ENCODE measurements around the gene HIRA.
"Not testable (repeated sequence)": the region's sequence is repeated elsewhere in the genome, so short reads cannot be mapped to it uniquely, and the experiment has no call there.

Gene HIRA

DNA sequence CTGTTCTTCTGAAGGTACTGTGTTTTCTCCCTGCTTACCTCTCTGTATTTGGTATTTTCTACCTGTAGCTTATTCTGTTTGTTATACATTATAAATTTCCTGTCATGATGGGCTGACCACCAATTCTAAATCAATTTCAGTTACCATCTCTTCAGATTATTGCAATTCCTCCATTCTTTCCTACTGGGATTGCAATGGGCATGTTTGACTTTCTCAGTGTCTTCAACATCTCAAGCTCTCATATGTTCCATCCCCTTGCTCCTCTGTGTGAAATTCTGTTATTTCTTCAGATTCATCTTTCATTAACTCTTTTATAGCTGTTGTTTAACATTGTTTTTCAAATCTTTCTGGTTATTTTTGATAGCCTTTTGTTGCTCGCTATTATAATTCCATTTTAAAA lies 31.5 kb upstream of the HIRA start:
- DNase-seq (ENCODE audit: low read depth, low spot score), result no peak

DNA sequence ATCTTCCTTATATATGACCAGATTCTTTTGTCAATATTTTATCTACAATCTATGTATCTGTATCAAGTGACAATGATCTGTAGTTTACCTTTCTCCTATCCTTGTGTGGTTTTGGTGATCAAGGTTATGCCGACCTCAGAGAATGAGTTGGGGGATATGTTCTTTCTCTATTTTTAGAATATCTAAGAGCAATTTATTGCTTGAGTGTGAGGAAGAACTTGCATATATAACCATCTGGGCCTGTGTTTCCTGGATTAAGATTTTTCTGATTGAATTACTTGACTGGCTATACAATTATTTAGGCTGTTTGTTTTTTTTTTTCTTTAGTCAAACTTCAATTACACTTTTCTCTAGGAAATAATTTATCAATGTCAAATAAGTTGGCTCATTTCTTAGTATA lies 30.0 kb upstream of the HIRA start:
- no peak for DNase-seq (ENCODE audit: low read depth, low spot score)

DNA sequence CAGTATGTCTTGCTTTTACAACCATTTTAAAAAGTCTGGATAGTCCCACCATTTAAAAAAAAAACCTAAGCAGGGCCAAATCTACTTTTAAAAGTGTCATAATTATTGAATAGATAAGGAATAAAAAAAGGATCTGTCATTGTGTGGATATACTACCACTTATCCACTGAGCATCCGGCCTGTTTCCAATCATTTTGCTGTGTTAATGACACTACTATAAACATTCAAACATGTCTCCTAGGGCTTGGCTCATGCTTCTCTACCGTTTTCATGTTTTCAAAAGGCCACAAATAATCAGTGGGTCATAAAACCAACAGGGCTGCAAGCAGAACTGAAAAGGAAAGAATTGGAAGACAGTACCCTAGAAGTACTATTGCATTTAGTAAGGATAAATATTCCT lies 28.5 kb upstream of the HIRA start:
- no peak for DNase-seq (ENCODE audit: low read depth, low spot score)

DNA sequence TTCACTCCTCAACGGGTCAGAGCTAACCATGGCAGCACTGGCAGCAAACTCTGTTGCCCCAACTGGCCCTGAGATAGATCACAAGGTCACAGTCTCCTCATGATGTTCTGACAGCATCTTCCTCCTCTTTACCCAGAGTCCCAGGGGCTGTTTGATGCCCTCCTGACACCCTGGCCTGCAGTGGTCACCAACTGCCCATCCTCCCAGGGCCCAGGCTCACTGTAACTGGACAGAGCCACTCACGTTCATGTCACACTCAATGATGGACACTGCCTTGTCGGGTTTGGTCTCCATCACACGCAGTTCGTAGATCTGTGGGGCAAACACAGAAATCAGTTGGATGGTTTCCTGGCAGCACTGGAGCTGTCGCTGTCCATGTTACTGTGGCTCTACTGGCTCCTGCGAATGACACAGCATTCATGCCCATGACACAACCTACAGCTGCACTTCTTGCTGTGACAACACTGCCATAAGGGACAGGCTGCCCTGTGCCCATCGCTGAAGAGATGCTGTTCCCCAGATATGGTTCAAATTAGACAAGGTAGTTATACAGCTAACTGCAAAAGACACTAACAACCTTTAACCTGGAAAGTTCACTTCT lies 26.4 kb upstream of the HIRA start:
- DNase-seq (ENCODE audit: low read depth, low spot score), result no peak

DNA sequence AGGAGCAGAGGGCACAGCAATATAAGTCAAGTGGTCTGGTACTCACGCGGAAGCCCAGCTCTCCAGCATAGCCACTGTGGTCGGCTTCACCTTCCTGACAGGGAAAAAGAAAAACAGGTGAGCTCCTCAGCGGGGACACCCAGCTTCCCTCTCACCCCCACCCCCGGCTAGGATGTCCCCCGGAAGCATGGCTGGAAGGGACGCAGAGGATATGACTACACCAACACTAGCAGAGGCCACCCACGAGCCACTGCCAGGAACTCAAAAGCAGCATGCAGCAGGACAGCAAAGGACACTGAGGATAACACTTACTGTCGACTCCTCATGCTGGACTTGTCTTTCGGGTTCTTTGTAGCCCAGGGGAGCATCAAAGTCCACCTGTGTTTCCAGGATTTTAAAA lies 25.0 kb upstream of the HIRA start:
- no peak for DNase-seq (ENCODE audit: low read depth, low spot score)

DNA sequence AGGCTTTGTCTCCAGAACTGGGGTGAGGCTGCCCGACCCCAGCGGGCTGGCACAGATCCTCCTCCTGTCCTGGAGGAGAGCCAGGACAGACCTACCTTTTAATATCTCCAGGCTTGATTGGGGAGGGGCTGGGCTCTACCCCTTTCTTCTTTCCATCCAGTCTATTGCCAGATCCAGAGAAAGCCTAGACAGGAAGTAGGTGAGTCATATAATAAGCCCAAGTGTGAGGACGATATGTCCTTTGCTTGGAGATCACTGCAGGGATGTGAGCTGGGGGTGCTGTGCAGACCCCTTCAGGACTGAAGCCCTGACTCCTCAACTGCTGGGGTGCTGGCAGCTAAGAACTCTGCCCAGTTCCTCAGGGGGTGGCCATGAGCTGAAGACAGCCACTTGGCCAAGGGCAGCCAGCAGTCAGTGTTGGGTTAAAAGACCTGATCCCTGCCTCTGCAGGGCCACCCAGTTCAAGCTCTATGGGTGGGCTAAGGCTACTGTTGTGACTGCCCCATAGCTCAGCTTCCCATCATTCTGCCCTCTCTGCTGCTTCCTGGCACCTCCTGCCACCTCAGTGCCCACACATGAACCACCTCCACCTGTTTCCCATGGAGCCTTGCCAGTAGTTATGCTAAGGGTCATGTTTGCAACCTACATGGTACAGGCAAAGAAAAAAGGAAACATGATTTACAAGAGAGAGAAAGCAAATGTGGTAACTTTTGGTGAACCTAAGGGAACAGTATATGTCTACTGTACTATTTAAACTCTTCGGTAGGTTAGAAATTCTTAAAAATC lies 24.2 kb upstream of the HIRA start:
- DNase-seq (ENCODE audit: low read depth, low spot score), result no peak

DNA sequence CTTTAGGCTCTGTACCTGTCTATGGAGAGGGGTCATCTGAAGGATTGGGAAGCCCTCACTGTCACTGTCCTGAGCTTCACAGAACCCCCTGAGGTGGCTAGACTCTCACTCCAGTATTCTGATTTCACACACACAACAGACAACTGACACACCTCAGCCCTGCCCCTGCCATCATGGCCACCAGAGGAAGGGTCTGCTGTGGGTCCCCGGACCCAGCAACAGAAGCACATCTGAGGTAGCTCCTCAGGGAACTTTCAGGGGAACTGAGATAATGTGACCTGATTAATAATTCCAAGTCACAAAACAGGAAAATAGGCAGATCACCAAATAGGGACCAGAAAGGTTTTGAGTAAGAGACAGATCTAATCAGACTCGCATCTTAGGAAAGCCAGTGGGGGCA lies 23.5 kb upstream of the HIRA start:
- DNase-seq (ENCODE audit: low read depth, low spot score), result no peak

DNA sequence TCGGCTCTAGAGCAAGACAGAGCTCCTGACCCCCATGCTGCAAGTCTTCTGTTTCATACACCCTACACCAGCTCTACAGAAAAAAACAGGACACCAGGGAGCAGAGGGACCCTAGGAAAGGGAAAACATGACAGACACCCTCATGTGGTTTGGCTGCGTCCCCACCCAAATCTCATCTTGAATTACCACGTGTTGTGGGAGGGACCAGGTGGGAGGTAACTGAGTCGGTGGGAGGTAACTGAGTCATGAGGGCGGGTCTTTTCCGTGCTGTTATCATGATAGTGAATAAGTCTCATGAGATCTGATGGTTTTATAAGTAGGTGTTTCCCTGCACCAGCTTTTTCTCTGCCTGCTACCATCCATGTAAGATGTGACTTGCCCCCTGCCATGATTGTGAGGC lies 22.6 kb upstream of the HIRA start:
- DNase-seq (ENCODE audit: low read depth, low spot score), result no peak

DNA sequence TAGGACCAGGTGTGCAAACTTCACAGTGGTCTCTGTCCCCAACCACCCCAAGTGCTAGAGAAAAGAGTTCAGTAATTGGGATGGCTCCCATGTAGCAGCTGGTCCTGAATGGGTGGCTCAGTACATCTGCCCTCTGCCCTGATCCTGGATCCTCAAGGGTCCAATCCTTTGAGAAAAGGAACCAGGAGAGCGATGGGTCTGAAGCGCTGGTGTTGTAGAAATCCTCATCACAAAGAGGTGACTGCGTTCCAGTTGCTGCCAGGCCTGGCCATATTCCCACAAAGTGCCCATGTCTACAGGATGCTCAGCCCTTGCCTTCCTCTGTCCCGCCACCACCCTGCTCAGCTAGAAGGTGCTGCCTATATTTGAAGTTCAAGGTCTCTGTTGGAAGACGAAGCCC lies 22.2 kb upstream of the HIRA start:
- DNase-seq (ENCODE audit: low read depth, low spot score), result no peak

DNA sequence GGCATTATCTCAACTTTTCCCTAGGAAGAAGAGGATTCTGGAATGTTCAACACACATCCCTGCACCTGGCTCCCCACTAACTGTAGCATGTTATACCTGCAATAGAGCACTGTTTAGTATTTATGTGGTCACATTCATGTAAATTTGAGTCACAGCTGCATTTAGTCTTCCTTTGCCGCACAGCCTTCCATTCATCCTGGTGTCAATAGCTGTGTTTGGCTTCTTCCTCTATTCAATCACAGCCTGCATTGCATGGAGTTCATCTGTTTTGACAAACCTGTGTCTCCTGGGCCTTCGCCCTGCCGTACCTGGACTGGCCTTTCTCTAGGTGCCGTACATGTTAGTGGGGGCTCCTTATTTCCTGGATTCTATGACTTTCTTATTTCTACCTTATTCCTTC lies 20.0 kb upstream of the HIRA start:
- DNase-seq (ENCODE audit: low read depth, low spot score), result no peak

DNA sequence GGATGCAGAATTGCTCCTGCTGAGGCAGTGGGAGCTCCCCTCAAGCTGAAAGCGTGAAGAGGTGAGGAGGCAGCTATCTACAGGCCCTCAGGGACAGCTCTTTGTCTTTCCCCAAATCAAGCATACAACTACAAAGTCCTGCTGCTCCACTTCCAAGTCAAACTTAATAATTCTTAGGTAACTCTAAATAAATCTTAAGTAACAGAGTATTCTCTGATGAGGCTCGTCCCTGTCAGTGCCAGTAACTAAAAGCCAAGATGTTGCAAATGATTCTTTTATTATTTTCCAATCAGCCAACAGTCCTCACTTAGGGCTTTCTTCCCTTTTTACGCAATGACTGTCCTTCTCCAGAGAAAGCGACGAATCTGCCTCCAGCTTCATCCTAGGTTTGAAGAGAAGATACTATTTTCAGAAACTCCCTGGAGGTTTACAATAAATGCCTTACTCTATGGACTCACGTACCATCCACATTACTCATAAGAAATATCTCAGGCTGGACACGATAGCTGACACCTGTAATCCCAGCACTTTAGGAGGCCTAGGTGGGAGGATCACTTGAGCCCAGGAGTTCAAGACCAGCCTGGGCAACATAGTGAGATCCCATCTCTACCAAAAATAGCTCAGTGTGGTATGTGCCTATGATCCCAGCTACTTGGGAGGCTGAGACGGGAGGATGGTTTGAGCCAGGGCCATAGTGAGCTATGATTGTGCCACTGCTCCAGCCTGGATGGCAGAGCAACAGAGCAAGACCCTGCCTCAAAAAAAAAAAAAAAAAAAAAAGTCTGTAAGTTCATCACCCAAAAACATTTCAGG lies 19.0 kb upstream of the HIRA start:
- no peak for DNase-seq (ENCODE audit: low read depth, low spot score)

DNA sequence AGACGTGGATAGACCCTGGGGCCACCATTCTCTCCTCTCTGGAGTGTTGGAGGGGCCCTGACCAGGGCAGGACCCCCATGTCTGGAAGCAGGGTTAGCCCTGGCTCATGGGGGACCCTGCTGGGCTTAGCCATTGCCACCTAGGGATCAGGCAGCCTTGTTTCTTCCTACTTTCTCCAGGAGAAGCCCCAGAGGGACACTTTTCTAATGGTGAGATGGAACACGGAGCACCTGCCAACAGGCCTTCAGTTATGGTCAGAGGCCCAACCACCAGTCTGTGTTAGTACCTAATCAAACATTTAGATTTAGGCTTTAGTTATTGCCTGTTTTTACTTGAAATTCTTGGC lies 17.9 kb upstream of the HIRA start:
- no peak for DNase-seq (ENCODE audit: low read depth, low spot score)

DNA sequence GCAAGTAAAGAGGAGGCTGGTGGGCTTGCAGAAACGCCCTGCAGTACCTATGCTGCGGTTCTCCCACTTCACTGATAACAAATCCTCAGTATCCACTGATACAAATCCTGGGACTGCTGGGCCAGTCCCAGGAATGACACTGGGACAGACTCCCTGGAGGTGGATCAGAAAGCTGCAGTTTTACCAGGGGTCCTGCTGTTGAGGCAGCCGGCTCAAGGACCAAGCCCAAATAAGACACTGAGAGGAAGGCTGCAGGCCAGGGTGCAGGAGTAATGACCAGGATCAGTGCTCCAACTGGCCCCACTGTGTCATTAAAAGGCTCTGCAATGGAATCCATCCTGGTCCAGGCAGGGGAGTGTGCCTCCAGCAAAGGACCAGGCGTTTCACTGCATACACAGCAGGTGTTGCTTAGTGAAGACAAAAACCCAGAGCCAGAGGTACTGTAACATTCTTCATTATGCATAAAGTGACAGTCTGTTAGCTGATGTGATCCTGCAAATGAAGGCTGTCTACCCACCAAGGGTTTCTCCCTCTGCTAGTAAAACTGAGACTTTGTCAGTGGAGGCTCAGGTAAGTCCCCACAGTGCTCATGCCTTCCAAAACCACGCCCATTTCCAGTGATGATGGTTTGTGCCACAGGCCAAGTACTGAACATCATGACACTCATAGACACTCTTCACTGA lies 17.3 kb upstream of the HIRA start:
- no peak for DNase-seq (ENCODE audit: low read depth, low spot score)

DNA sequence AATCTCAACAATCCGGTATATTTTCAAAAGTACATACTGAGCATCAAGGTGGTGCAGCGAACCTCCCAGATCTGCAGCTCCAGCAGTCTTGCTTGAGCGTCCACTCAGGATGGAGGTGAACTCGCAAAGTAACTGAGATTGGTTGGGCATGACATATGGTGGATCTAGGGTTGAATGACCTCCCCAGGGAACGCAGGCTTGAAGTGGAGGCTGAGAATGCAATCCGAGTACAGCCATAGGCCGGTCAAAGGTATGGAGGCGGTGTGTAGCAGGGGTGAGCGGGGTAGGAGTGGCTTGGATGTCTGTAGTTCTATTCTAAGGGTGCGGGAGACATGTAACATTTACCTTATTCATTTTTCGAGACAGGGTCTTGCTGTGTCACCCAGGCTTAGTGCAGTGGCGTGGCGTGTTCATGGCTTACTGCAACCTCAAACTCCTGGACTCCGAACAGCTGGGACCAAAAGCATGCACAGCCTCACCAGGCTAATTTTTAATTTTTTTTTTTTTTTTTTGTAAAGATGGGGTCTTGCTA lies 16.6 kb upstream of the HIRA start:
- no peak for DNase-seq (ENCODE audit: low read depth, low spot score)

DNA sequence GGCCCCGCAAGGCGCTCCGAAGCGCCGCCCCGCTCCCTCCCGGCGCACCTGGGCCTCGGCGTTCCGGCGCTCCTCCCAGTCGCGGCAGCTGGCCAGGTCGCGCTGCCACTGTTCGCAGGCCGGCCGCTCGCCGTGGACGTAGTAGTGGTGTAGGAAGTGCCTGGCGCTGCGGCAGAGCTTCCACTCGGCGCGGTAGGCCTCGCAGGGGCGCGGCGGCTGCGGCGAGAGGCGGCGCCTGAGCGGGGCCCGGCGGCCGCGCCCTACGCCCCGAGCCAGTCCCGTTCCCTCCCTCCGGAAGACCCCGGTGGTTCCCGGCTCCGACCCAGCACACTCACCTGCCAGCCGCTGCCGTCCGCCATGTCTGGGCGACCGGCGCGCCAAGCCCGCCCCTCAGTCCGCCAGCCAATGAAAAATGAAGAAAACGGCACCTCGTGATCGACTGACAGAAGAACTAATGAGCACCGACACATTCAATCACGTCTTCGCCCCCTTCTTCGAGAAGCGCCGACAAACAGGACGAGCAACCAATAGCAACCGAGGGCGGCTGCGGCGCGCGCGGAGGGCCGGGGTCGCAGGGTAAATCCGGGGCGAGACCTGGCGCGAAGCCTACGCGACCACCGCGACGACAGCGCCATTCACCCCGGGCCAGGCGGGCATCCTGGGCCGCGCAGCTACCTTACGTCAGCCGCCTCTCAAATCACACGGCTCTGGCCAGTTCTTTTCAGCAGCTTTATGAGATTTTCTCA lies 16.0 kb upstream of the HIRA start, which contains the start of gene C22orf39:
Gene C22orf39, minus strand, starts transcription at position 382 of the 746 bp plus-strand sequence. Its CDS starts 23 bp downstream, at position 359.
- peak; percentile 73 for DNase-seq (ENCODE audit: low read depth, low spot score)

DNA sequence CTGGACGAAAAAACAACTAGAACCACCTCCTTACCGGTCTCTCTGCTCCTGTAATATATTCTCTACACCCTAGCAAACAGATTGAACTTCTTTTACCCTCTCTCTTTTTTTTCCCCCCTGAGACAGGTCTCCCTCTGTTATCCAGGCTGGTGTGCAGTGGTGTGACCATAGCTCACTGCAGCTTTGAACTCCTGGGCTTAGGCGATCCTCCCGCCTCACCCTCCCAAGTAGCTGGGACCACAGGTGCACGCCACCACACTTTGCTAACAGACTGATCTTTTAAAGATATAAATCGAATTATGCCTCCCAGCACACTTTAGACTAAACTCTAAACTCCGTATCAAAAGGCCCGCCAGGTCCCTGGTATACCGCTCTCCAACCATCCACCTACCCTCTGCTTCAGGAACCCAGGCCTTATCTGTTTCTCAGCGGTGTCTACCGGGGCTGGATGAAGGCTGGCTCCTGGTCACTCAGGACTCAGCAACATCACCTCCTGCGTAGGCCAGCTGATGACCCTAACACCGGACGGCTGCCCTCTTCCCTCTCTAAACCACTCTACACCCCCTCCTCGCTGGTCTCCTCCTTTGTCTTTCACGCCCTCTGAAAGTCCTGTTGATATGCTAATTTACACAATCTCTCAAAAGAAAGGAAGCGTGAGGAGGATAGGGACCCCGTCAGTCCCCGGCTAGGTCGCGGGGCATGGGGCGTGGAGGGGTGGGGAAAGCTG lies 15.2 kb upstream of the HIRA start:
- no peak for DNase-seq (ENCODE audit: low read depth, low spot score)

DNA sequence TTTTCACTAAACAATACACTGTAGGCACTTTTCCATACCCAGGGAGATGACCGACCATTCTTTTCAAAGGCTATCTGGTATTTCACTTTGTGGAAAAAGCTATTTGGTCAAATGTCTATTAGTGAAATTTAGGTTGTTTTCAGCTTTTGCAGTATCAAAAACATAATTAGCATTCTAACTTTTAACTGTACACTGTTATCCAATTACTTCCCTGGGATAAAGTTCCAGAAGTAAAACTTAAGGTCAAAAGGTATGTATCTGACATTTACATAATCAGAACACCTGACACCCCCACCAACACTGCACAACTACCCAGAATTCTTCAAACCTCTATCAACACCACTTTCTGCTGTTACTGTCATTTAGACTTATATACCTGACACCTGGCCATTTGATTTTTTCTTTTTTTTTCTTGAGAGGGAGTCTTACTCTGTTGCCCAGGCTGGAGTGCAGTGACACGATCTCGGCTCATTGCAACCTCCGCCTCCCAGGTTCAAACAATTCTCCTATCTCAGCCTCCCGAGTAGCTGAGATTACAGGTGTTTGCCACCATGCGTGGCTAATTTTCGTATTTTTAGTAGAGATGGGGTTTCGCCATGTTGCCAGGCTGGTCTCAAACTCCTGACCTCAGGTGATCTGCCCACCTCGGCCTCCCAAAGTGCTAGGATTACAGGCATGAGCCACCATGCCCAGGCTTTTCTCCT lies 13.9 kb upstream of the HIRA start:
- not testable (repeated sequence) for DNase-seq (ENCODE audit: low read depth, low spot score)

DNA sequence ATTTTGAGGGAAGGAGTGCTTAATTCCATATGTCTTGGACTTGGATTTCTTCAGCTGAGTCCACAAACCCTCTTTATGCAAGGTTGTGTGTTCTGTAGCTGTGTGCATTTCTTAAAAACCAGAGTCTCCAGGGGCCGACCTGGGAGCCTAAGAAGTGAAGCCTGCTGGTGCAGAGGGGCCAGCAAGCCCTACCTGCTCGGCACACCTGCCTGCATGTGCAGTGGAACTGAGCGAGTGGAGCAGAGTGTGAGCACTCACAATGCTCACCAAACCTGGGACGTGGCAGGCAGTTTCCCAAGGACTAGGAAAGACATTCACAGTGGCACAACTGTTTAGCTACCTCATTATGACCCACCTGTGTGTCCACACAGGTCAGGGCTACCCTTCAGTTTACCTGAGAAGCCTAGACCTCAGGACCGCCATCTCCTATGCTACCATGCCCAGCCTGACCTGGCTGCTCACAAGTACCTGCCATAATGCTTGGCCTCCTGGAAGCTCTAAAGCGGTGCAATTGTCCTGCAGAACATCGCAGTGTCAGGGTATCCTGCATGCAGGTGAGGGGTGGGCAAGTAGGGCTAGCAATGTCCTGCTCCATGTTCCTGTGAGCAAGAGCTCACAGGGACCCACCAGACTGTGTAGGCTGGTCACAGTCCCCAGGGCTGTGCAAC lies 12.1 kb upstream of the HIRA start:
- DNase-seq (ENCODE audit: low read depth, low spot score), result no peak

DNA sequence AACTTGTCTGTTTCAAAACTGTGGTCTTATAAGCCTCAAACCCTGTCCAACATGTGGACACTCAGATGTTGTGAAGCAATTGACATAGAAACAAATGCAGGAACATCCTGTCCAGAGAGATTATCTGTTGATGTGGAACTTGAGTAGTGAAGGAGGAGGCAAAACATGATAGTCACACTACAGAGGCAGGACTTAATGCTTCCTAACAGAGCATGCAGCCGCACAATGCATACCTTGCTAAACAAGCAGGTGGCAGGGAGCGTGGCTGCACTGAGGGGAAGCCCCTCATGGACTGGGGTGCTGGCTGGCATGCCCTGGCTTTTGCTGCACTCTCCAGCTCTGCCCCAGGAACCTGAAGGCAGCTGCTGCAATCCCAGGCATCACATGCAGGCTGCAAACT lies 10.6 kb upstream of the HIRA start:
- DNase-seq (ENCODE audit: low read depth, low spot score), result no peak

All from smooth muscle cell of the brain vasculature (primary cell).